Measurements from ENCODE around the gene CTNND2.
"Not testable (repeated sequence)": the region's sequence is repeated elsewhere in the genome, so short reads cannot be mapped to it uniquely, and the experiment has no call there.

Gene CTNND2

GRCh38 chr5:11104210-11104609 is 800.0 kb downstream of the CTNND2 start:
- DNase-seq (ENCODE audit: low read depth in 2 of 2): no peak

- no peak for DNase-seq (ENCODE audit: low read depth in 2 of 2)
Observed at GRCh38 chr5:11084111-11084510, 820.1 kb downstream of the CTNND2 start.

- no peak for DNase-seq (ENCODE audit: low read depth in 2 of 2)
Observed at GRCh38 chr5:11082404-11082945, 821.8 kb downstream of the CTNND2 start.

- no peak for DNase-seq (ENCODE audit: low read depth in 2 of 2)
Observed at GRCh38 chr5:11076945-11077613, 827.2 kb downstream of the CTNND2 start.

- no peak for DNase-seq (ENCODE audit: low read depth in 2 of 2)
Observed at GRCh38 chr5:11075035-11075805, 829.0 kb downstream of the CTNND2 start.

GRCh38 chr5:11072568-11072967 is 831.7 kb downstream of the CTNND2 start:
- no peak for DNase-seq (ENCODE audit: low read depth in 2 of 2)

GRCh38 chr5:11072076-11072475 is 832.2 kb downstream of the CTNND2 start:
- DNase-seq (ENCODE audit: low read depth in 2 of 2): no peak

- no peak for DNase-seq (ENCODE audit: low read depth in 2 of 2)
Observed at GRCh38 chr5:11069041-11069440, 835.2 kb downstream of the CTNND2 start.

GRCh38 chr5:11065723-11066122 is 838.5 kb downstream of the CTNND2 start:
- not testable (repeated sequence) for DNase-seq (ENCODE audit: low read depth in 2 of 2)

DNA sequence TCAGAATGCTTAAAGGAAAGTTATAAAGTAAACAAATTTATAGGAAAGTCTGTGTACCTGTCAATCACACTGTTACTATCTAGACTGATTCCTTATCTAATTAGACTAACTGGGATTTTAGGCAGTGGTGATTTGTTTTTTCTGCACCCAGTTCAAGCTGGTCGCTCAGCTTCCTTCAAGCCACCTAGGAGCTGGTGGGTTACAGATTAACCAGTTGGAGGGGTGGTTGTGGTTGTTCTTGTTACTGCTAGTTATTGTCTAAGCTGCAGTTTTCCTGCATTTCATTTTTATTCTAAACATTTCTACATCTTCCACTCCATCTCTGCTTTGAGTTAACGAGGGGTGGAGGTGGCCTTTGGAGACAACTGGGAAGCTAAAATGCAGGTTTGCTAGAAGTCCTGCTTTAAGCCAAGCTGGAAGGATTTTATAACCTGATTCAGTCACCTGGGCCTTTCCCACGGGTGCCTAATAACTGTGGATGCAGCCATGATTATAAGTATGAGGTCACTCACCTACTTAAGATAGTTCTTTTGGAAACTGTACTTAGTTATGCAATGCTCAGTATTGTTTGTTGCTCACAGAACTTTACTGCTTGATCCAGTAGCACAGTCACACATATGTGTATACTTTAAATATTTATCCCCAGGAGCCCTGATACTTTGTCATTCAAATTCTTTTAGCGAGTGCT is 839.3 kb downstream of the CTNND2 start:
- DNase-seq (ENCODE audit: low read depth in 2 of 2): no peak

- no peak for DNase-seq (ENCODE audit: low read depth in 2 of 2)
Observed at GRCh38 chr5:11062397-11062796, 841.8 kb downstream of the CTNND2 start.

DNA sequence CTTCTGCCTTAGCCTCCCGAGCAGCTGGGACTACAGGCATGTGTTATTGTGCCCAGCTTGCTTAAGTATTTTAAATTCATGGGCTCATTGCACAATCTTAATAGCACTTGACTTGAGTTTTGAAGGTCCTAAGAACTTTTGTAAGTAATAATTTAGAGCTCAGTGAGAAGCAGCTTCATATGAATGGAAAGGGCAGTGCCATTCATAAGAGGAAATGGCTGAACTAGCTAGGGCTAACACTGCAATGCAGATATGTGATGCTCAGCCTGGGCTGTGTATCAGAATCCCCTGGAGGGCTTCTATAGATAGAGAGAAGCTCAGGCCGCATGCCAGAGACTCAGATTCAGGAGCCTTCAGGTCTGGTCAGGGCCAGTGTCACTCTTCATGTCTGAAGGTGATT is 847.7 kb downstream of the CTNND2 start:
- no peak for DNase-seq (ENCODE audit: low read depth in 2 of 2)

DNA sequence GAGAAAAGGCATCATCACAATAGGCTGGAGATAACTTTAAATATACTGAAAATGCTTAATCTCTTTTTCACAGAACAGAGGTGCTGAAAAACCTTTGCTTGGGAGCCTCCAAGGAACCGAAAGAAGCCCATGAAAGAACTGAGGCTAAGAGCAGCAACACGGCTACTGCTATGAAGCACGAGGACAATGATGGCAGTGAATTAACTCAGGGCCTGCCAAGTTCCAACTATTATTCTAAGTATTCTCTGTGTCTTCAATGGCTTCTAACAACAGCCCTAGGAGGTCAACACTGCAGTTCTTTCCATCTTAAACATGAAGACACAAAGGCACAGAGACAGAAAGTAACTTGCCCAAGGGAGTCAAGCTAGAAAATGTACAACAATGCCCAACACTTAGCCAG is 850.2 kb downstream of the CTNND2 start:
- no peak for DNase-seq (ENCODE audit: low read depth in 2 of 2)

GRCh38 chr5:11052871-11053270 is 851.4 kb downstream of the CTNND2 start:
- DNase-seq (ENCODE audit: low read depth in 2 of 2): no peak

- DNase-seq (ENCODE audit: low read depth in 2 of 2): no peak
Observed at GRCh38 chr5:11050596-11051304, 853.5 kb downstream of the CTNND2 start.

DNA sequence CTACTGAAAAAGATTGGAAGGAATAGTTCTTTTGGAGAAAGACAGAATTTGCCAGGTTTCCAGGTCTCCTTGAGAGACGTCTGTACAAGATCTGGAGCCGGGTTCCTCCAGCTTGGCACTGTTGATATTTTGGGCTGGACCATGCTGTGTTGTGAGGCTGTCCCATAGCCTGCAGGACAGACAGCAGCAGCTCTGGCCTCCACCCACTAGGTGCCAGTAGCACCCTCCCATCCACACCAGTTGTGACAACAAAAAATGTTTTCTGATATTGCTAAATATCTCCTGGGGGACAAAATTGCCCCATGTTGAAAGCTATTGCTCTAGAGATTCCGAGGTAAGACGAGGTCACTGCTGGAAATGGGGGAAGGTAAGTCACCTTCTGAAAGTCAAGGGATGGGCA is 855.5 kb downstream of the CTNND2 start:
- DNase-seq (ENCODE audit: low read depth in 2 of 2): no peak

DNA sequence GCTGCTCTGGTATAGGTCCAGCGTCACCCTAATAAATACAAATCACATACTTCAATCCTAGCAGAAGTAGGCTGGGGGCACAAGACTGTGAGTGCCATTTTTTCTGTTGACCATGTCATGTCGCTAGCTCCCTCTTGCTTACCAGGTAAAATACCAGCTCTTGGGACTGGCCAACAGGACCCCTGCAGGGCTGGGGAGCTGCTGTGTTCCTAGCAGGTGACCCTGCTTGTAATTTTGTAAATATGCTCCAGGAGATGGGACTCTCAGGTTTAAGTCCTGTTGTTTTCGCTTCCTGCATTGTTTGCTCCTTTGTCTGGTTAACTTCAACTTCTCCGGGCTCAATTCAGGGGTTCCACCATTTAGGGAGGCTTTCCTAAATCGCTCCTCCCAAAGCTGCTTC is 856.6 kb downstream of the CTNND2 start:
- DNase-seq (ENCODE audit: low read depth in 2 of 2): no peak

DNA sequence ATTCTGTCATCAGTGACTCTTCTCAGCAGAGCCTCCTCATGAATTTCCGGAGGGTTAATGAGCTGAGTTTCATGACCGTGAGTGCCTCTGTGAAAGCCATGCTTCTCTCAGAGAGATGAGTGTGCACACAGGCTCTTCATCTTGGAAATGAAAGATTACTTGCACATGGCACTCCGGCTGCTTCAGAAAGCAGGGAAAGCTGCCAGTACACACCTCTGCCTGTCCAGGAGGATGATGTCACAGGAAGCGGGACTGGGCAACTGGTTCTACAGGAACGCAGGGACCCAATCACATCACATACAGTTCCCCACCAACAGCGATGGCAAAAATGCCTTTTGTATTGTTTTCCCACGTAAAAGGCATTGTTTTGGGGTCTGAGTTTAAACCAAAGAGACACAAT is 857.2 kb downstream of the CTNND2 start:
- DNase-seq (ENCODE audit: low read depth in 2 of 2): no peak

DNA sequence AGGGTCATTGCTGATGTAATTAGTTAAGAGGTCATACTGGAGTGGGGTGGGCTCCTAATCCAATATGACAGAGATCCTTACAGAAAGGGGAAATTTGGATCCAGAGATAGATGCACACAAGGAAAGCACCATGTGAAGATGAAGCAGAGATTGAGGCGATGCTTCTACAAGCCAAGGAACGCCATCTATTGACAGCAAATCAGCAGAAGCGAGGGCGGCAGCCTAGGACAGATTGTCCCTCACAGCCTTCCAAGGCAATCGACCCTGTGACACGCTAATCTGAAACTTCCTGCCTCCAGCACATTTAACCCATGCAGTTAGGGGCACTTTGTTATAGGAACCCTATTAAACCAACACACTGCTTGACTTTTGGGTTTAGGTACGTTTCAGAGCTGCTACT is 858.1 kb downstream of the CTNND2 start:
- DNase-seq (ENCODE audit: low read depth in 2 of 2): no peak

DNA sequence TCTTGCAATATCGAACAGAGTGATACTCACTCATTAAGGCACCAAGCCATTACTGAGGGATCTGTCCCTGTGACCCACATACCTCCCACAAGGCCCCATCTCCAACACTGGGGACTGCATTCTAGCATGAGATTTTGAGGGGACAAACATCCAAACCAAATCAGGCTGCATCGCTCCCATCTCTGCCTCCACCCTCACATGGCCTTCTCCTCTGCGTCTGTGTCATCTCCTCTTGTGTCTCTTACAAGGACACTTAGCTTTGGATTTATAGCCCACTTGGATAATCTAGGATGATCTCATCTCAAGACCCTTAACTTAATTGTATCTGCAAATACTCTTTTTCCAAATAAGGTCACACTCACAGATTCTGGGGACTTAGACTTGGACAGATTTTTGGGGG is 858.8 kb downstream of the CTNND2 start:
- DNase-seq (ENCODE audit: low read depth in 2 of 2): no peak

DNA sequence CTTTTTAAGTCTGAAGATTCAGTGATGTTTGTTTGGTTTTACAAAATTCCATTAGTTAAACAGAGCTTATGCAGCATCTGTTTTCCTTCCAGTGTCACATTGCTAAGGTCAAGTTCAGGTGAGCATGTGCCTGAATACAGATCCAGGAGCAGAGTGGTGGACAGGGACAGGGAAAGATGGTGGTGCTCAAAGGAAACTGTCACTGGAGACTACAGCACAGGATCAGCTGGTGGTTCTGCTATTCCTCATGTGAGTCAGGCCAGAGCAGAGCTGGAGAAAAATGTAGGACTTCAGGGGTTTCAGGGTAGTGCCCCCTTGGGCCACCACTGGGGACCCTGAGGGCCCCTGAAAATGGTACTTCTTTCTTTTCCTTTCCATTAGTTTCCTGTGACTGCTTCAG is 859.7 kb downstream of the CTNND2 start:
- no peak for DNase-seq (ENCODE audit: low read depth in 2 of 2)

DNA sequence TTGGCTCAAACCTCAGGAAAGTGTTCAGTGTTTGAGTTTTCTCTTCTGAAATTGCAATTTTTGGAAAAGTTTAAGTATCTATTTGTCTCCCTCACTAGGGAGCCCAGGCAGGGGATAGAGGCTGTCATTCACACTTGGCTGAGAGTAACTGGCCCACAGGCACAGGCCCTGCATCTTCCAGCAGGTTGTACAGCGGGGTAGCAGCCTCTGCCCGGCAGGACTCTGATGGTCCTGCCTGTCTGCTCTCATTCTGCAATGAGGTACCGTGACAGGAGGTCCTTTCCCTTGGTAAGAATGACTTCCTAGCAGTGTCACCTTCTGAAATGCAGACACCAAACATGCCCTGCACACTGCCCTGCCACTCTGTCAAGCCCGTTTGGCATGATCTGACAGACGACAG is 860.4 kb downstream of the CTNND2 start:
- DNase-seq (ENCODE audit: low read depth in 2 of 2): no peak

Data from stimulated activated CD8-positive, alpha-beta memory T cell treated with anti-CD3 and anti-CD28 coated beads, Interleukin-15, amount 100 ng/mL, for 48 hours (primary cell).